BE2C (cell line): Measurements from ENCODE around the gene CASK.

Experiments used
- DNase-seq: peaks from one replicate; pipeline ENCODE4 v3.0.0-alpha.2; 2020
- H3K27me3 ChIP-seq: fragments of 250-450 bp; sonication (Bioruptor Pico); 2 replicates; pipeline ENCODE4 v1.5.1; 2020; ENCODE audit warnings: mild to moderate bottlenecking
- H3K36me3 ChIP-seq: fragments of 250-450 bp; sonication (Bioruptor Pico); 2 replicates; pipeline ENCODE4 v1.5.1; 2020; ENCODE audit warnings: mild to moderate bottlenecking
- H3K4me1 ChIP-seq: fragments of 250-450 bp; sonication (Bioruptor Pico); 2 replicates; pipeline ENCODE4 v1.5.1; 2020
- H3K4me3 ChIP-seq: 2 replicates; pipeline ENCODE4 v1.5.1; 2011; ENCODE audit warnings: low read depth, low read length
- H3K9me3 ChIP-seq: fragments of 250-450 bp; sonication (Bioruptor Pico); 2 replicates; pipeline ENCODE4 v1.5.1; 2020
- TF ChIP-seq, protein P1 (sequence below): IDR thresholded peaks from 2 replicates; pipeline ENCODE4 v1.5.1; 2012; ENCODE audit warnings: mild to moderate bottlenecking, low read depth, low read length

Gene CASK

GRCh38 chrX:41596596-41596995 lies 326.8 kb downstream of the CASK start:
- H3K9me3 ChIP-seq, result no peaks in the 10 kb centered on the region
- H3K36me3 ChIP-seq, result no peaks in the 10 kb centered on the region
- TF ChIP-seq, protein P1, sequence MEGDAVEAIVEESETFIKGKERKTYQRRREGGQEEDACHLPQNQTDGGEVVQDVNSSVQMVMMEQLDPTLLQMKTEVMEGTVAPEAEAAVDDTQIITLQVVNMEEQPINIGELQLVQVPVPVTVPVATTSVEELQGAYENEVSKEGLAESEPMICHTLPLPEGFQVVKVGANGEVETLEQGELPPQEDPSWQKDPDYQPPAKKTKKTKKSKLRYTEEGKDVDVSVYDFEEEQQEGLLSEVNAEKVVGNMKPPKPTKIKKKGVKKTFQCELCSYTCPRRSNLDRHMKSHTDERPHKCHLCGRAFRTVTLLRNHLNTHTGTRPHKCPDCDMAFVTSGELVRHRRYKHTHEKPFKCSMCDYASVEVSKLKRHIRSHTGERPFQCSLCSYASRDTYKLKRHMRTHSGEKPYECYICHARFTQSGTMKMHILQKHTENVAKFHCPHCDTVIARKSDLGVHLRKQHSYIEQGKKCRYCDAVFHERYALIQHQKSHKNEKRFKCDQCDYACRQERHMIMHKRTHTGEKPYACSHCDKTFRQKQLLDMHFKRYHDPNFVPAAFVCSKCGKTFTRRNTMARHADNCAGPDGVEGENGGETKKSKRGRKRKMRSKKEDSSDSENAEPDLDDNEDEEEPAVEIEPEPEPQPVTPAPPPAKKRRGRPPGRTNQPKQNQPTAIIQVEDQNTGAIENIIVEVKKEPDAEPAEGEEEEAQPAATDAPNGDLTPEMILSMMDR, result no peak
- DNase-seq, result no peak
- no peak overlapping the region for H3K4me3 ChIP-seq
- H3K4me1 ChIP-seq, result no peaks in the 10 kb centered on the region
- no peaks in the 10 kb centered on the region for H3K27me3 ChIP-seq

DNA sequence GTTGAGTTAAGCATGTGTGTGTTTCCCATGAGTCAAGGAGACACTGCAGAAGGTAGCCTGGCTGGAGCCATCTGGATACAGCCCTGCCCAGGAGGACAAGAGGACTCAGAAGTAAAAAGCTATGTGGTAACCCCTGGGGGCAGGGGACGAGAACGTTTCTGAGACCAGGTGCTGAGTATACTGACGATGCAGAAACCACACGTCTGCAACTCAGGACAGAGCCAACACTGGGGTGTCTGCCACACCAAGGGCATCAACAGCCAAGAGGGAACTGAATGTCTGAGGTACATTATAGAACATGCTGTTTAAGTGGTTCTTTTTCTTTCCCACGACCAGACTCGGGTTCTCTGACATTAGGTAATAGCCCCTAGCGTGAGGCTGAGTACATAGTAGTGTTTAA lies 328.7 kb downstream of the CASK start:
- TF ChIP-seq, protein P1, result no peak
- Histone ChIP-seq H3K36me3 (no peaks in the 10 kb centered on the region), H3K9me3 (no peaks in the 10 kb centered on the region), H3K4me3 (no peak overlapping the region), H3K4me1 (no peaks in the 10 kb centered on the region), H3K27me3 (no peaks in the 10 kb centered on the region)
- DNase-seq, result no peak

GRCh38 chrX:41591906-41592305 lies 331.4 kb downstream of the CASK start:
- DNase-seq, result no peak
- H3K4me3 ChIP-seq, result no peak overlapping the region
- no peaks in the 10 kb centered on the region for H3K27me3 ChIP-seq
- H3K9me3 ChIP-seq, result no peaks in the 10 kb centered on the region
- no peaks in the 10 kb centered on the region for H3K4me1 ChIP-seq
- no peaks in the 10 kb centered on the region for H3K36me3 ChIP-seq
- TF ChIP-seq, protein P1, result no peak

GRCh38 chrX:41590641-41591040 lies 332.7 kb downstream of the CASK start:
- Histone ChIP-seq H3K36me3 (no peaks in the 10 kb centered on the region), H3K27me3 (no peaks in the 10 kb centered on the region), H3K9me3 (no peaks in the 10 kb centered on the region), H3K4me1 (no peaks in the 10 kb centered on the region), H3K4me3 (no peak overlapping the region)
- TF ChIP-seq, protein P1, result no peak
- no peak for DNase-seq

DNA sequence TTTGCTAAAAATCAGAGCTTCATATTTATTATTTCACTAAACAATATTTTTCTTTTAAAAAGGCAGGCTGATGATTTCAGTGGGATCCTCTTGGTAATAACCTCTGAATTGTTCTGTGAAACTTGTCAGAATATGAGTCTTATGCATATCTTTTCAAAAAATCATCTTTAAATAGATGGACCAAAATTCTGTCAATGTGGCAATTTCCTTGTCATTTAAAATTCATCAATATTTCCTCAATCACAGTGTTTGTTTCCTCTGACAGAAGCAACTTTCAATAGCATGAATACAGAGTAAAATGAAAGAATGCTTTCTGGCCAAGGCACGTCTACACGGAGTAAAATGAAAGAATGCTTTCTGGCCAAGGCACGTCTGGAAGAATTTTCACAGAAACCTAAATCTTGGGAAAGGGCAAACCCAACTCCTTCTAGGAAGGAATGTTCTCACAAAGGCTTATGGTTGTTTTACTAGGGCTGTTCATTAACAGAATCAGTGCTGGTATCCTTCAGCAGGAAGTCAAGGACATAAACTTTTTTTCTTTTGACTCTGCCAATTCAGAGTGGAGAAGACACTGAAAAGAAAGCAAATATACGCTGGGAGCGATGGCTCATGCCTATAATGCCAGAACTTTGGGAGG lies 333.6 kb downstream of the CASK start:
- TF ChIP-seq, protein P1, result no peak
- Histone ChIP-seq H3K4me1 (no peaks in the 10 kb centered on the region), H3K36me3 (no peaks in the 10 kb centered on the region), H3K27me3 (no peaks in the 10 kb centered on the region), H3K9me3 (no peaks in the 10 kb centered on the region), H3K4me3 (no peak overlapping the region)
- DNase-seq, result no peak

GRCh38 chrX:41588271-41588670 lies 335.1 kb downstream of the CASK start:
- peak; percentile 14 for DNase-seq
- Histone ChIP-seq H3K4me3 (no peak overlapping the region), H3K4me1 (no peaks in the 10 kb centered on the region), H3K9me3 (no peaks in the 10 kb centered on the region), H3K27me3 (no peaks in the 10 kb centered on the region), H3K36me3 (no peaks in the 10 kb centered on the region)
- TF ChIP-seq, protein P1, result no peak
